Type B pancreatic cell (in vitro differentiated cells): ENCODE data around the gene PISD. TPM values are rescaled to one million over a fixed set of nuclear protein-coding genes. Genes with fewer than 3 reads are reported as not detected.

Experiments used
- DNase-seq: peaks from one replicate; pipeline ENCODE4 v3.0.0; 2021; ENCODE audit warnings: mixed read lengths; ENCODE audit not compliant: unreplicated experiment; ENCODE audit errors: extremely low spot score
- H3K27ac Mint-ChIP-seq: 2 replicates; pipeline ENCODE4 v1.8.0; 2021; ENCODE audit warnings: mild to moderate bottlenecking, mixed read lengths
- H3K27me3 Mint-ChIP-seq: 2 replicates; pipeline ENCODE4 v1.8.0; 2021; ENCODE audit warnings: mixed read lengths
- H3K36me3 Mint-ChIP-seq: 2 replicates; pipeline ENCODE4 v1.8.0; 2021; ENCODE audit warnings: mixed read lengths
- H3K4me1 Mint-ChIP-seq: one replicate; pipeline ENCODE4 v1.8.0; 2021; ENCODE audit warnings: mixed read lengths; ENCODE audit not compliant: unreplicated experiment
- H3K4me3 Mint-ChIP-seq: 2 replicates; pipeline ENCODE4 v1.8.0; 2021; ENCODE audit warnings: mild to moderate bottlenecking, mixed read lengths
- H3K9me3 Mint-ChIP-seq: 2 replicates; pipeline ENCODE4 v1.8.0; 2021; ENCODE audit warnings: mixed read lengths
- CTCF ChIP-seq: fragments of 200-600 bp; sonication (generic); conservative IDR thresholded peaks from 2 replicates; pipeline ENCODE4 v1.5.0; 2021; ENCODE audit warnings: antibody characterized with exemption, mild to moderate bottlenecking
- total RNA-seq: library from RNA; stranded (reverse); gene quantifications from 2 replicates; pipeline ENCODE4 v1.2.1, GENCODE V29; 2021; ENCODE audit warnings: low replicate concordance

PISD gene
- total RNA-seq, 1 donor from 2014 or later = 39.5 TPM

DNA sequence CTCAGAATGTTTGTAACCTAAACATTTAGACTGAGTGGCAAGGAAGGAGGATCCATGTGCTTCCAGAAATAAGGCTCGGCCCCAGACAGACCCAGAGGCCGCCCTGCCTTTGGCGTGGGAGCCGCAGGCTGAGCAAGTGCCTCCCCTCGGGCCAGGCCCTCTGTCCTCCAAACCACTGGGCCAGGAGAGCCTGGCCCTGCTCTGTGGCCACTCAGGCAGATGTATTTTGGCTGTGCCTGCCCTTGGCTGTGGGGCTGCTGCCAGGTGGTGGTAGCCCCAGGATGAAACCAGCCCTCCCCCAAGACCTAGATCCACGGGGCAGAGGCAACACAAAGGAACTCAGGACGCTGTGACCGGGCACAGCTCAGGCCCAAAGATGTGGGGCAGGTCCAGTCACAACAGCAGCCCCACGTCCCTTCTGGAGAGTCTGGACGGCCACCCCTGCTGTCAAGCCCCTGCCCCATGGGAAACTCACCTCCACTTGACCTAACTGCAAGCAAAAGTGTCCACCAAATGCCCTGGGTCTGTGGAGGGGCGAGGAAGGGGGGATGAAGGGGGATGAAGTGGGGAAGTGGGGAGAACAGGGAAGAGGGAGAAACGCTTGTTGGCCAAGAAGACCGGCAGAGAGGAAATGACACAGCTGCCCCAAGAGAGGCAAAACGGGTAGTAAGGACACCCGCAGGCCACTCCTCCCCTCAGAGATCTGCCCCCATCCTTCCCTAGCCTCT is 24.0 kb downstream of the PISD start:
- Mint-ChIP-seq H3K9me3 (no peaks in the 10 kb centered on the region), H3K36me3 (peaks cover 12% of the 10 kb centered on the region), H3K27me3 (no peaks in the 10 kb centered on the region), H3K4me3 (no peak overlapping the region), H3K27ac (no peak overlapping the region), H3K4me1 (peaks cover 4% of the 10 kb centered on the region)
- no peak for TF ChIP-seq CTCF
- DNase-seq = no peak

- H3K36me3 Mint-ChIP-seq = peaks cover 10% of the 10 kb centered on the region
- TF ChIP-seq CTCF = peak; percentile 45
- H3K4me3 Mint-ChIP-seq = no peak overlapping the region
- peaks cover 4% of the 10 kb centered on the region for H3K4me1 Mint-ChIP-seq
- no peaks in the 10 kb centered on the region for H3K27me3 Mint-ChIP-seq
- H3K27ac Mint-ChIP-seq = no peak overlapping the region
- no peaks in the 10 kb centered on the region for H3K9me3 Mint-ChIP-seq
- no peak for DNase-seq
Measured at GRCh38 chr22:31637447-31637890, 24.5 kb downstream of the PISD start.

DNA sequence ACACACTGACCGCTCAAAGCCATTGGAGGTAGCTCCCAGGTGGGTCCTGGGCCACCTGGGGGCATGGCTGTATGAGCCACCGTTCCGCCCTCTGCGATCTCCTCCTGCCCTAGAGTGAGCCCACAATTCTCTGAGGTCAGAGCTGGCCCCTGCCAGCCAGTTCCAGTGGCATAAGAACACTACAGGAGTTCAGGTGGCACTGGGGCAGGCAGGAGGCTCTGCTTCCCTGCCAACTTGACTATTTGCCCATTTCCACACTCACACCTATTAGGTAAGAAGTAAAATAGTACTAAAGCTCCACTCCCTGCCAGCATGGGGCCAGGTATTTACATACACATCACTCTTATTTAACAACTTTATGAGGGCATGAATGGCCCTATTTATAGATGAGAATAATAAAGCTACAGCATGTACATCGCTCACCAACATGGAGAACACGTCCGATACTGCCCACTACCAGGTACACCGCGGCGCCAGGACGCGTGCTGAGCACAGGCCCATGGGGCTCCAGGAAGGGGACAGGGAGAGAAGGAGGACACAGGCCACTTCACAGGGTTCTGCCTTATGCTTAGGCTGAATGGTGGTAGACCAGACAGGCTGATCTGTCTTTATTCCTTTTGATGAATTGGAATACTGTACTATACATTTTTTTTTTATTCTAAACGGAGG is 26.2 kb downstream of the PISD start:
- no peak overlapping the region for H3K4me3 Mint-ChIP-seq
- TF ChIP-seq CTCF = no peak
- H3K9me3 Mint-ChIP-seq = no peaks in the 10 kb centered on the region
- peak overlapping the region; percentile 76 for H3K27ac Mint-ChIP-seq
- peaks cover 9% of the 10 kb centered on the region for H3K4me1 Mint-ChIP-seq
- no peak for DNase-seq
- no peaks in the 10 kb centered on the region for H3K27me3 Mint-ChIP-seq
- peaks cover 6% of the 10 kb centered on the region for H3K36me3 Mint-ChIP-seq

GRCh38 chr22:31631436-31631835 is 30.6 kb downstream of the PISD start:
- DNase-seq = no peak
- H3K36me3 Mint-ChIP-seq = peaks cover 6% of the 10 kb centered on the region
- no peak for TF ChIP-seq CTCF
- peak overlapping the region; percentile 62 for H3K27ac Mint-ChIP-seq
- peaks cover 20% of the 10 kb centered on the region for H3K4me1 Mint-ChIP-seq
- H3K27me3 Mint-ChIP-seq = no peaks in the 10 kb centered on the region
- peak overlapping the region; percentile 85 for H3K4me3 Mint-ChIP-seq
- H3K9me3 Mint-ChIP-seq = no peaks in the 10 kb centered on the region

DNA sequence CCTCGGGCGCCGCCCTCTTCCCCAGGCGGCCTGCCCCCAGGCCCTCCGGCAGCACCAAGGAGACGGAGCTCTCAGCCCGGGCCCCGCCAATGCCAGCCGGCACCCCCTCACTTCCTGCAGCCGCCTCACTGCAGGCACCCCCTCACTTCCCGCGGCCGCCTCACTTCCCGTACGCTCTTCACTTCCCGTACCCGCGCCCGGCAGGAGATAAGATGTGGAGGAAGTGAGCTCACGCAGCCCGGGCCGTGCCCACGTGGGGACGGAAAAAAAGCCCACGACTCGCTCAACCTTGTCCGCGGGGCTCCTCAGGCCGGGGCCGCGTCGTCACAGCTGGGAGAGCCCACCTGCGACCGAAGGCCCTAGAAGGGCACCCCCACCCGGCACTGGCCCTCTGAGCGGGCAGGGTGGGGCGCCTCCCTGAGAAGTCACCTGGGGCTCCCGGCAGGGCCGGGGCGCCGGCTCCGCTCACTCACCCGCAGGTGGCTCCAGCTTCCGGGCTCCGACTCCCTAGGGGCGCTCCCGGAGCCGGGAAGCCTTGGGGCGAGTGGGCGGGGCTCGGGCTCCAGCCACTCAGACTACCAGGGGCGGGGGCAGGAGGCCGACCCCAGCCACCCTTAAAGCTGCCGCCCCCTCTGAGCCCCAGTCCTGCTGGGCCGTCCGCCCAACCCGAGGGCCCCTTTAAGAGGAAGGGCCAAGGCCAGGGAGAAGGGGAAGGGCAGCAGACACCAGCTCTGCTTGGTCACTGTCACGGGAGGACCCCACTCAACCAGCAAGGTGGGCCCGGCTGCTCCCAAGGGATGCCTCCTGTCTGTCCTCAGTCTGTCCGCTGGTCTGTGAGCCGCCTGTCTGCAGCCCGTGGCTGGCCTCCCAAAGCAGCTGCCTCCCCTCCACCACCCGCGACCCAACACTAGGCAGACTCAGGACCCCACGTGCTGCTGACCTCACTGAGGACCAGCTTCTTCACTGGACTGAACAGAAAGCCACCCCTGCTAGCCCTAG is 31.4 kb downstream of the PISD start:
- H3K27me3 Mint-ChIP-seq = no peaks in the 10 kb centered on the region
- H3K36me3 Mint-ChIP-seq = peaks cover 3% of the 10 kb centered on the region
- no peaks in the 10 kb centered on the region for H3K9me3 Mint-ChIP-seq
- H3K27ac Mint-ChIP-seq = peak overlapping the region; percentile 62
- H3K4me3 Mint-ChIP-seq = peak overlapping the region; percentile 89
- DNase-seq = peak; percentile 80
- no peak for TF ChIP-seq CTCF
- H3K4me1 Mint-ChIP-seq = peaks cover 25% of the 10 kb centered on the region
